Neural cell (in vitro differentiated cells): ENCODE measurements around the gene SLX4IP. TPM values are rescaled to one million over a fixed set of nuclear protein-coding genes. Genes with fewer than 3 reads are reported as not detected.

Experiments
- H2AFZ ChIP-seq: fragments of 200-600, 300-800 bp; sonication (generic), shearing (Covaris generic); 2 replicates; pipeline ENCODE4 v1.6.0; 2014; ENCODE audit warnings: low read depth, mild to moderate bottlenecking, antibody characterized with exemption, low read length, moderate library complexity
- H3F3A ChIP-seq: fragments of 200-600 bp; shearing (Covaris generic); 2 replicates; pipeline ENCODE4 v1.6.1; 2016; ENCODE audit warnings: mild to moderate bottlenecking, moderate library complexity, mixed read lengths, antibody characterized with exemption, low read length; ENCODE audit not compliant: insufficient read depth, poor library complexity, severe bottlenecking
- H3K27ac ChIP-seq: fragments of 200-600, 300-800 bp; sonication (generic), shearing (Covaris generic); 2 replicates; pipeline ENCODE4 v1.5.1; 2014; ENCODE audit warnings: mild to moderate bottlenecking, low read length, moderate library complexity
- H3K27me3 ChIP-seq: fragments of 300-800, 200-600 bp; sonication (generic), shearing (Covaris generic); 2 replicates; pipeline ENCODE4 v1.6.0; 2014; ENCODE audit warnings: mild to moderate bottlenecking, low read depth, low read length, moderate library complexity; ENCODE audit not compliant: insufficient read depth
- H3K36me3 ChIP-seq: fragments of 300-800, 200-600 bp; sonication (generic), shearing (Covaris generic); 2 replicates; pipeline ENCODE4 v1.5.1; 2014; ENCODE audit warnings: mild to moderate bottlenecking, antibody characterized with exemption, low read length, moderate library complexity; ENCODE audit not compliant: insufficient read depth
- H3K4me2 ChIP-seq: fragments of 300-800, 200-600 bp; sonication (generic), shearing (Covaris generic); 2 replicates; pipeline ENCODE4 v1.6.0; 2014; ENCODE audit warnings: mild to moderate bottlenecking, low read length
- H3K4me3 ChIP-seq: fragments of 300-800, 200-600 bp; sonication (generic), shearing (Covaris generic); 2 replicates; pipeline ENCODE4 v1.5.1; 2014; ENCODE audit warnings: mild to moderate bottlenecking, low read length, moderate library complexity
- H3K79me2 ChIP-seq: fragments of 200-600 bp; shearing (Covaris generic); replicated peaks from 2 replicates; pipeline ENCODE4 v1.6.0; 2014; ENCODE audit warnings: mild to moderate bottlenecking, low read length, moderate library complexity; ENCODE audit not compliant: insufficient read depth
- H3K9ac ChIP-seq: fragments of 300-800, 200-600 bp; sonication (generic), shearing (Covaris generic); 2 replicates; pipeline ENCODE4 v1.6.1; 2016; ENCODE audit warnings: mild to moderate bottlenecking, low read length, mixed read lengths
- H3K9me2 ChIP-seq: fragments of 200-600 bp; shearing (Covaris generic); 2 replicates; pipeline ENCODE4 v1.6.1; 2016; ENCODE audit warnings: mild to moderate bottlenecking, low read length, mixed read lengths; ENCODE audit not compliant: insufficient read depth
- H3K9me3 ChIP-seq: fragments of 200-600, 300-800 bp; sonication (generic), shearing (Covaris generic); 2 replicates; pipeline ENCODE4 v1.6.1; 2016; ENCODE audit warnings: mild to moderate bottlenecking, mixed run types, low read length, moderate library complexity, mixed read lengths
- H4K20me1 ChIP-seq: fragments of 200-600 bp; shearing (Covaris generic); 2 replicates; pipeline ENCODE4 v1.6.1; 2016; ENCODE audit warnings: mild to moderate bottlenecking, mixed run types; ENCODE audit not compliant: insufficient read depth
- EP300 ChIP-seq: fragments of 450-650 bp; conservative IDR thresholded peaks from 2 replicates; pipeline ENCODE4 v1.6.1; 2014; ENCODE audit warnings: antibody characterized with exemption, mild to moderate bottlenecking, moderate library complexity; ENCODE audit not compliant: poor library complexity, severe bottlenecking
- EZH2 ChIP-seq: fragments of 200-600, 300-800 bp; shearing (Covaris generic), sonication (generic); IDR thresholded peaks from 2 replicates; pipeline ENCODE4 v1.6.1; 2014; ENCODE audit warnings: antibody characterized with exemption, low read length, borderline replicate concordance, mild to moderate bottlenecking; ENCODE audit not compliant: insufficient read depth, poor library complexity, severe bottlenecking
- MXI1 ChIP-seq: fragments of 450-650 bp; conservative IDR thresholded peaks from 2 replicates; pipeline ENCODE4 v1.6.1; 2014; ENCODE audit warnings: antibody characterized with exemption, mild to moderate bottlenecking; ENCODE audit not compliant: poor library complexity, severe bottlenecking
- POLR2AphosphoS5 ChIP-seq: IDR thresholded peaks from 2 replicates; pipeline ENCODE4 v1.6.1; 2012
- RAD21 ChIP-seq: fragments of 450-650 bp; conservative IDR thresholded peaks from 2 replicates; pipeline ENCODE4 v1.6.1; 2014; ENCODE audit warnings: antibody characterized with exemption, mild to moderate bottlenecking, moderate library complexity
- SMC3 ChIP-seq: fragments of 450-650 bp; conservative IDR thresholded peaks from 2 replicates; pipeline ENCODE4 v1.6.1; 2014; ENCODE audit warnings: antibody characterized with exemption, mild to moderate bottlenecking, moderate library complexity; ENCODE audit not compliant: poor library complexity
- TAF1 ChIP-seq: IDR thresholded peaks from 2 replicates; pipeline ENCODE4 v1.6.1; 2012; ENCODE audit warnings: low read depth
- polyA plus RNA-seq: library from polyadenylated mRNA; depleted of rRNA; stranded (reverse); fragments of >200 nt; gene quantifications from 2 replicates; pipeline ENCODE4 v1.2.3, GENCODE V29; 2014
- TF ChIP-seq, protein P1 (sequence below): IDR thresholded peaks from 2 replicates; pipeline ENCODE4 v1.6.1; 2012; ENCODE audit warnings: borderline replicate concordance
- TF ChIP-seq, protein P2 (sequence below): fragments of 450-650 bp; IDR thresholded peaks from 2 replicates; pipeline ENCODE4 v1.5.1; 2014; ENCODE audit warnings: antibody characterized with exemption, mild to moderate bottlenecking, moderate library complexity; ENCODE audit not compliant: poor library complexity, severe bottlenecking

SLX4IP gene
- polyA plus RNA-seq, 1 donor from 2014 or later: 6.4 TPM

DNA sequence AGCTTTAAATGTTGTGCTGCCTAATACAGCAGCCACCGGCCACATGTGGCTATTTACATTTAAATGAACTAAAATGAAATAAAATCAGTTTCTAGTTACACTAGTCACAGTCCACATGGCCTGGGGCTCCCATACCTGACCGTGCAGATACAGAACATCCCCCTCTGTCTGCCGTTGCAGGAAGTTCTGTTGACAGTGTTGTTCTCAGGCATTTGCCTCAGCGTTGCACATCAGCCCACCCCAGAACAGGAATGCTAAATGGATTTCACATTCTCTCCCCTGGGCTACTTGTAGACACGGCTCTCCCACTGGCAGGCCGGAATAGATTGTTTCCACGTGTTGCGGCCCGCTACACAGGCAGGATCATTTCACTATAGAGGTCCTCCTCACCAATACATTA is 212.4 kb downstream of the SLX4IP start:
- H3K36me3 ChIP-seq: peaks cover 16% of the 10 kb centered on the region
- no peak overlapping the region for H3K27ac ChIP-seq

DNA sequence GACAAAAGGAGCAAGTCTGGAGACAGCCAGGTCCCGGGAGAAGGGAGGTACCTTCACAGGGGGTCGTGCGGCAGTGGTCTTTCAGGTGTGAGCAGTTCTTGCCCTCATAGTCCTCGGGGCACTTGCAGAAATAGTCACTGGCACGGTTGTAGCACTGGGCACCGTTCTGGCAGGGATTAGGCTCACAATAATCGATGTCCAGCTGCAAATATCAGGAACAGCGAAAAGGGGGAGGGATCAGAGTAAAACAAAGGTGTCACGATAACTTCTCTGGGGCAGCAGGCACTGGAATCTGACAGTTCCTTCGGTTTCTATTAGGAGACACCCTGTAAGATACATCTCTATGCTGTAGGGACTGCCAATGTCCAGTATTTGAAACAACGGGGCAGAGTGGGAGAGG is 212.8 kb downstream of the SLX4IP start:
- H3K4me3 ChIP-seq: no peak overlapping the region
- no peaks in the 10 kb centered on the region for H3F3A ChIP-seq
- H3K27ac ChIP-seq: no peak overlapping the region
- H3K9me2 ChIP-seq: no peaks in the 10 kb centered on the region
- no peaks in the 10 kb centered on the region for H3K9me3 ChIP-seq
- no peak overlapping the region for H3K4me2 ChIP-seq
- H3K27me3 ChIP-seq: no peaks in the 10 kb centered on the region
- no peak overlapping the region for H3K9ac ChIP-seq
- no peak overlapping the region for H2AFZ ChIP-seq
- no peaks in the 10 kb centered on the region for H3K79me2 ChIP-seq
- no peak for TF ChIP-seq EZH2
- TF ChIP-seq, protein P1, sequence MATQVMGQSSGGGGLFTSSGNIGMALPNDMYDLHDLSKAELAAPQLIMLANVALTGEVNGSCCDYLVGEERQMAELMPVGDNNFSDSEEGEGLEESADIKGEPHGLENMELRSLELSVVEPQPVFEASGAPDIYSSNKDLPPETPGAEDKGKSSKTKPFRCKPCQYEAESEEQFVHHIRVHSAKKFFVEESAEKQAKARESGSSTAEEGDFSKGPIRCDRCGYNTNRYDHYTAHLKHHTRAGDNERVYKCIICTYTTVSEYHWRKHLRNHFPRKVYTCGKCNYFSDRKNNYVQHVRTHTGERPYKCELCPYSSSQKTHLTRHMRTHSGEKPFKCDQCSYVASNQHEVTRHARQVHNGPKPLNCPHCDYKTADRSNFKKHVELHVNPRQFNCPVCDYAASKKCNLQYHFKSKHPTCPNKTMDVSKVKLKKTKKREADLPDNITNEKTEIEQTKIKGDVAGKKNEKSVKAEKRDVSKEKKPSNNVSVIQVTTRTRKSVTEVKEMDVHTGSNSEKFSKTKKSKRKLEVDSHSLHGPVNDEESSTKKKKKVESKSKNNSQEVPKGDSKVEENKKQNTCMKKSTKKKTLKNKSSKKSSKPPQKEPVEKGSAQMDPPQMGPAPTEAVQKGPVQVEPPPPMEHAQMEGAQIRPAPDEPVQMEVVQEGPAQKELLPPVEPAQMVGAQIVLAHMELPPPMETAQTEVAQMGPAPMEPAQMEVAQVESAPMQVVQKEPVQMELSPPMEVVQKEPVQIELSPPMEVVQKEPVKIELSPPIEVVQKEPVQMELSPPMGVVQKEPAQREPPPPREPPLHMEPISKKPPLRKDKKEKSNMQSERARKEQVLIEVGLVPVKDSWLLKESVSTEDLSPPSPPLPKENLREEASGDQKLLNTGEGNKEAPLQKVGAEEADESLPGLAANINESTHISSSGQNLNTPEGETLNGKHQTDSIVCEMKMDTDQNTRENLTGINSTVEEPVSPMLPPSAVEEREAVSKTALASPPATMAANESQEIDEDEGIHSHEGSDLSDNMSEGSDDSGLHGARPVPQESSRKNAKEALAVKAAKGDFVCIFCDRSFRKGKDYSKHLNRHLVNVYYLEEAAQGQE: no peak
- no peak for TF ChIP-seq EP300
- TF ChIP-seq POLR2AphosphoS5: no peak
- TF ChIP-seq RAD21: no peak
- TF ChIP-seq MXI1: no peak
- no peak for TF ChIP-seq TAF1
- TF ChIP-seq SMC3: no peak
- H3K36me3 ChIP-seq: peaks cover 16% of the 10 kb centered on the region
- no peaks in the 10 kb centered on the region for H4K20me1 ChIP-seq

More for the DNA sequence above, 212.4 kb downstream of the SLX4IP start:
- Histone ChIP-seq H3K9me2 (no peaks in the 10 kb centered on the region), H3K4me2 (no peak overlapping the region), H3K9ac (no peak overlapping the region), H3K27me3 (no peaks in the 10 kb centered on the region), H4K20me1 (no peaks in the 10 kb centered on the region), H3K9me3 (no peaks in the 10 kb centered on the region), H2AFZ (no peak overlapping the region), H3K79me2 (no peaks in the 10 kb centered on the region), H3F3A (no peaks in the 10 kb centered on the region), H3K4me3 (no peak overlapping the region)
- TF ChIP-seq, protein P2, sequence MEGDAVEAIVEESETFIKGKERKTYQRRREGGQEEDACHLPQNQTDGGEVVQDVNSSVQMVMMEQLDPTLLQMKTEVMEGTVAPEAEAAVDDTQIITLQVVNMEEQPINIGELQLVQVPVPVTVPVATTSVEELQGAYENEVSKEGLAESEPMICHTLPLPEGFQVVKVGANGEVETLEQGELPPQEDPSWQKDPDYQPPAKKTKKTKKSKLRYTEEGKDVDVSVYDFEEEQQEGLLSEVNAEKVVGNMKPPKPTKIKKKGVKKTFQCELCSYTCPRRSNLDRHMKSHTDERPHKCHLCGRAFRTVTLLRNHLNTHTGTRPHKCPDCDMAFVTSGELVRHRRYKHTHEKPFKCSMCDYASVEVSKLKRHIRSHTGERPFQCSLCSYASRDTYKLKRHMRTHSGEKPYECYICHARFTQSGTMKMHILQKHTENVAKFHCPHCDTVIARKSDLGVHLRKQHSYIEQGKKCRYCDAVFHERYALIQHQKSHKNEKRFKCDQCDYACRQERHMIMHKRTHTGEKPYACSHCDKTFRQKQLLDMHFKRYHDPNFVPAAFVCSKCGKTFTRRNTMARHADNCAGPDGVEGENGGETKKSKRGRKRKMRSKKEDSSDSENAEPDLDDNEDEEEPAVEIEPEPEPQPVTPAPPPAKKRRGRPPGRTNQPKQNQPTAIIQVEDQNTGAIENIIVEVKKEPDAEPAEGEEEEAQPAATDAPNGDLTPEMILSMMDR: no peak
- TF ChIP-seq TAF1 (no peak), EZH2 (no peak), POLR2AphosphoS5 (no peak), MXI1 (no peak)
- TF ChIP-seq, protein P1: no peak
